Smooth muscle cell (in vitro differentiated cells): ENCODE data around the gene MICU2. TPM values are rescaled to one million over a fixed set of nuclear protein-coding genes. Genes with fewer than 3 reads are reported as not detected.
A peak's percentile ranks its signal among the peaks of the same experiment; 100 is the strongest.

Experiments
- DNase-seq: peaks from one replicate; lab custom pipeline; 2025; ENCODE audit not compliant: unreplicated experiment; lab: John Stamatoyannopoulos, UW
- H2AFZ ChIP-seq: fragments of 200-600 bp; sonication (generic); 2 replicates; pipeline ENCODE4 v1.6.0; 2016; ENCODE audit warnings: antibody characterized with exemption, low read depth, mild to moderate bottlenecking
- H3F3A ChIP-seq: fragments of 200-600 bp; sonication (generic); 2 replicates; pipeline ENCODE4 v1.6.0; 2017; ENCODE audit warnings: antibody characterized with exemption, low read depth
- H3K27ac ChIP-seq: fragments of 200-600 bp; sonication (generic); 2 replicates; pipeline ENCODE4 v1.5.1; 2016; ENCODE audit warnings: low read depth, mild to moderate bottlenecking
- H3K27me3 ChIP-seq: fragments of 200-600 bp; sonication (generic); 2 replicates; pipeline ENCODE4 v1.6.1; 2016; ENCODE audit warnings: low read depth, mild to moderate bottlenecking
- H3K36me3 ChIP-seq: fragments of 200-600 bp; sonication (generic); 2 replicates; pipeline ENCODE4 v1.5.1; 2016; ENCODE audit warnings: low read depth
- H3K4me1 ChIP-seq: fragments of 200-600 bp; sonication (generic); 2 replicates; pipeline ENCODE4 v1.5.1; 2016; ENCODE audit warnings: low read depth
- H3K4me2 ChIP-seq: fragments of 200-600 bp; sonication (generic); 2 replicates; pipeline ENCODE4 v1.6.0; 2016; ENCODE audit warnings: mild to moderate bottlenecking
- H3K4me3 ChIP-seq: fragments of 200-600 bp; sonication (generic); 2 replicates; pipeline ENCODE4 v1.5.1; 2016; ENCODE audit warnings: mild to moderate bottlenecking
- H3K79me2 ChIP-seq: fragments of 200-600 bp; sonication (generic); 2 replicates; pipeline ENCODE4 v1.6.0; 2016; ENCODE audit warnings: low read depth, mild to moderate bottlenecking
- H3K9ac ChIP-seq: fragments of 200-600 bp; sonication (generic); 2 replicates; pipeline ENCODE4 v1.6.0; 2016; ENCODE audit warnings: low read depth
- H3K9me3 ChIP-seq: fragments of 200-600 bp; sonication (generic); replicated peaks from 2 replicates; pipeline ENCODE4 v1.5.1; 2016; ENCODE audit warnings: low read depth
- H4K20me1 ChIP-seq: fragments of 200-600 bp; sonication (generic); 2 replicates; pipeline ENCODE4 v1.6.0; 2016; ENCODE audit warnings: low read depth
- WGBS: methylation state at CpG from one replicate; pipeline ENCODE4 v1.1.7; 2016; ENCODE audit warnings: low lambda C conversion rate; 5-methylcytosine and 5-hydroxymethylcytosine counted together
- polyA plus RNA-seq: library from polyadenylated mRNA; unstranded; fragments of >200 nt; fragmentation: Nextera tagmentation; extraction: Ambion mirVana; gene quantifications from 2 replicates; pipeline ENCODE4 v1.2.1, GENCODE V29; 2016
- total RNA-seq: library from RNA; depleted of rRNA; stranded (reverse); fragments of >200 nt; gene quantifications from 2 replicates; pipeline ENCODE4 v1.2.3, GENCODE V29; 2014
- TF ChIP-seq, protein P1 (sequence below): fragments of 200-600 bp; sonication (generic); IDR thresholded peaks from 2 replicates; pipeline ENCODE4 v1.5.1; 2017; ENCODE audit warnings: borderline replicate concordance, mild to moderate bottlenecking, antibody characterized with exemption; ENCODE audit not compliant: insufficient read depth, poor library complexity, severe bottlenecking

Gene MICU2
- total and polyA plus RNA-seq, 2 experiments from 2014 or later: 40.2 to 86.5 TPM

DNA sequence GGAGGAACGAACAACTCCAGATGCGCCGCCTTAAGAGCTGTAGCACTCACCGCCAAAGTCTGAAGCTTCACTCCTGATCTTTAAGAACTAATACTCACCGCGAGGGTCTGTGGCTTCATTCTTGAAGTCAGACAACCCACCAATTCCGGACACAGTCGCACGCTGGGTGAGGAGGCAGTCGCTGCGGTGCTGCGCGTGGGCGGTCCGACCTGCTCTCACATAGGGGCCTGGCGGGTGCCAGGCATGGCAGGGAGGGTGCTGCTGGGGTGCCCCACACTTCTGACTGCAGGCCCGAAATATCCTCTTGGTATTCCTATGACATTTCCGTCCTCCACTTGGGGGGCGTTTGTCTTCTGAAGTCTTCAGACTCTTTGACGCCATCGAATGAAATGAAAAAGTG is 7.4 kb upstream of the MICU2 start:
- H4K20me1 ChIP-seq: no peaks in the 10 kb centered on the region
- no peaks in the 10 kb centered on the region for H3K4me1 ChIP-seq
- DNase-seq: no peak
- no peak overlapping the region for H3K27ac ChIP-seq
- H3K9ac ChIP-seq: no peak overlapping the region
- H3K9me3 ChIP-seq: no peaks in the 10 kb centered on the region
- no peaks in the 10 kb centered on the region for H3F3A ChIP-seq
- H3K79me2 ChIP-seq: no peaks in the 10 kb centered on the region
- no peak overlapping the region for H3K4me3 ChIP-seq
- H3K4me2 ChIP-seq: no peak overlapping the region
- WGBS: 96% methylated on average over 21 of the region's 21 CpGs
- H3K36me3 ChIP-seq: no peaks in the 10 kb centered on the region
- TF ChIP-seq, protein P1, sequence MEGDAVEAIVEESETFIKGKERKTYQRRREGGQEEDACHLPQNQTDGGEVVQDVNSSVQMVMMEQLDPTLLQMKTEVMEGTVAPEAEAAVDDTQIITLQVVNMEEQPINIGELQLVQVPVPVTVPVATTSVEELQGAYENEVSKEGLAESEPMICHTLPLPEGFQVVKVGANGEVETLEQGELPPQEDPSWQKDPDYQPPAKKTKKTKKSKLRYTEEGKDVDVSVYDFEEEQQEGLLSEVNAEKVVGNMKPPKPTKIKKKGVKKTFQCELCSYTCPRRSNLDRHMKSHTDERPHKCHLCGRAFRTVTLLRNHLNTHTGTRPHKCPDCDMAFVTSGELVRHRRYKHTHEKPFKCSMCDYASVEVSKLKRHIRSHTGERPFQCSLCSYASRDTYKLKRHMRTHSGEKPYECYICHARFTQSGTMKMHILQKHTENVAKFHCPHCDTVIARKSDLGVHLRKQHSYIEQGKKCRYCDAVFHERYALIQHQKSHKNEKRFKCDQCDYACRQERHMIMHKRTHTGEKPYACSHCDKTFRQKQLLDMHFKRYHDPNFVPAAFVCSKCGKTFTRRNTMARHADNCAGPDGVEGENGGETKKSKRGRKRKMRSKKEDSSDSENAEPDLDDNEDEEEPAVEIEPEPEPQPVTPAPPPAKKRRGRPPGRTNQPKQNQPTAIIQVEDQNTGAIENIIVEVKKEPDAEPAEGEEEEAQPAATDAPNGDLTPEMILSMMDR: no peak
- H3K27me3 ChIP-seq: no peaks in the 10 kb centered on the region
- H2AFZ ChIP-seq: no peak overlapping the region

DNA sequence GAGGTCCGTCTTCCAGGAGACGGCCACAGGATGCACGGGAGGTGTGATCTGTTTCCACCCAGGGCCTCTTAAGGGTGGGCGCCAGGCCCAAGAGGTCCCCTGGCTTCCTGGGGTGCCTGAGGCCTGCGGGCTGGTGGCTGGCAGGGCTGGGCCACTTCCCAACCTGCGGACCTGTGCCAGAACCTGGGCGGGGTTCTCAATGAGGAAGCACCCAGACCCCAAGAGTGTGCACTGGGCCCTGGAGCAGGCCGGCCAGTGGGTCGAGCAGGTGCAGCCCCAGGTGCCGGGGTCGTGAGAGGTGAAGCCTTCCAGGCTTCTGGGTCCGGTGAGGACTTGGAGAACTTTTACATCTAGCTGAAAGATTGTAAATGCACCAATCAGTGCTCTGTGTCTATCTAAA is 6.7 kb upstream of the MICU2 start:
- no peak overlapping the region for H3K4me2 ChIP-seq
- H2AFZ ChIP-seq: no peak overlapping the region
- no peaks in the 10 kb centered on the region for H4K20me1 ChIP-seq
- WGBS: 93% methylated on average over 12 of the region's 12 CpGs
- no peak for DNase-seq
- H3K27ac ChIP-seq: no peak overlapping the region
- H3F3A ChIP-seq: no peaks in the 10 kb centered on the region
- TF ChIP-seq, protein P1: no peak
- H3K9me3 ChIP-seq: no peaks in the 10 kb centered on the region
- no peaks in the 10 kb centered on the region for H3K4me1 ChIP-seq
- no peak overlapping the region for H3K9ac ChIP-seq
- H3K79me2 ChIP-seq: no peaks in the 10 kb centered on the region
- H3K27me3 ChIP-seq: no peaks in the 10 kb centered on the region
- no peaks in the 10 kb centered on the region for H3K36me3 ChIP-seq
- H3K4me3 ChIP-seq: no peak overlapping the region

GRCh38 chr13:21608961-21609360 is 5.0 kb upstream of the MICU2 start:
- no peaks in the 10 kb centered on the region for H3F3A ChIP-seq
- no peaks in the 10 kb centered on the region for H3K36me3 ChIP-seq
- H4K20me1 ChIP-seq: no peaks in the 10 kb centered on the region
- WGBS: 72% methylated on average over 4 of the region's 4 CpGs
- H3K4me1 ChIP-seq: no peaks in the 10 kb centered on the region
- H3K9ac ChIP-seq: no peak overlapping the region
- H3K27ac ChIP-seq: no peak overlapping the region
- H3K4me3 ChIP-seq: no peak overlapping the region
- no peak overlapping the region for H2AFZ ChIP-seq
- H3K9me3 ChIP-seq: no peaks in the 10 kb centered on the region
- TF ChIP-seq, protein P1: no peak
- H3K27me3 ChIP-seq: no peaks in the 10 kb centered on the region
- no peaks in the 10 kb centered on the region for H3K79me2 ChIP-seq
- no peak overlapping the region for H3K4me2 ChIP-seq
- no peak for DNase-seq

DNA sequence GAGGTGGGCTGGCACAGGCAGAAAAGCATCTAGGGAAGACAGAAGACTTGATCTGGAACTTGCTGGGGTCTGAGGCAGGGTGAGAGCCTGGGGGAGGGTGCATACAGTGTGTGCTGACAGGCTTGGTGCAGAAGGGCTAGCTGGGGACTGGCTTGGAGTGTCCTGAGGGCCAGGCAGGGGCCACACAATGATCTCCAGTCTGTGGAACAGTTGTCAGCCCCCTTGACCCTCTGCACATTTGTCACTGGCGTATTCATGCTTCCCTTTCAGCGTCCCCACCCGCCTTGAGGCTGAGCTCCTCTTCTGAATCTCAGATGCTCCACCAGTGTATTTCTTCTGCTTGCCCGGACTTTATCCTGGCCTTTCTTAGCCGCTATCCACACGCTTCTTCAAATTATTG is 2.8 kb upstream of the MICU2 start:
- Histone ChIP-seq H3F3A (no peaks in the 10 kb centered on the region), H3K4me3 (no peak overlapping the region), H3K4me1 (no peaks in the 10 kb centered on the region), H4K20me1 (no peaks in the 10 kb centered on the region), H3K9ac (no peak overlapping the region), H3K79me2 (peaks cover 17% of the 10 kb centered on the region), H3K4me2 (no peak overlapping the region), H3K27me3 (no peaks in the 10 kb centered on the region), H3K9me3 (no peaks in the 10 kb centered on the region), H3K27ac (no peak overlapping the region), H2AFZ (peak overlapping the region; percentile 63), H3K36me3 (no peaks in the 10 kb centered on the region)
- TF ChIP-seq, protein P1: no peak
- DNase-seq: no peak
- WGBS: 91% methylated on average over 6 of the region's 6 CpGs
